ENCODE results near the gene USH2A.

DNA sequence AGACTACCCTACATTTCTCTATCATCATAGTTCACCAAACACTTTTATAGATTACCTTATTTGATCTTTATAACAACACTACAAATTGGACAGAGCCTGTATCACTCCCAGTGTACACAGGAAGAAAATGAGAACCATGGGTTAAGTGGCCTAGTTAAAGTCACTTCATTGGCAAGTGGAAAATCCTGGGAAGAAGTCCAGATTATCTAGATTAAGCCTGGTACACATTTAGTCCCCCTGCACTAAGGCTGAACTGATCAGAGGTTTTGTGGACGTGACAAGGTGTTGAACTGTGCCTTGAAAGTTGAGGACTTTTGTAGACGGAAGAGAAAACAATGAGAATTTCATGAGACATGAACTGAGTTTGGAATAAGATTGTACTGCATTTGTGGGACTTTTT lies 7.5 kb upstream of the USH2A start:
- TF ChIP-seq, protein P1, sequence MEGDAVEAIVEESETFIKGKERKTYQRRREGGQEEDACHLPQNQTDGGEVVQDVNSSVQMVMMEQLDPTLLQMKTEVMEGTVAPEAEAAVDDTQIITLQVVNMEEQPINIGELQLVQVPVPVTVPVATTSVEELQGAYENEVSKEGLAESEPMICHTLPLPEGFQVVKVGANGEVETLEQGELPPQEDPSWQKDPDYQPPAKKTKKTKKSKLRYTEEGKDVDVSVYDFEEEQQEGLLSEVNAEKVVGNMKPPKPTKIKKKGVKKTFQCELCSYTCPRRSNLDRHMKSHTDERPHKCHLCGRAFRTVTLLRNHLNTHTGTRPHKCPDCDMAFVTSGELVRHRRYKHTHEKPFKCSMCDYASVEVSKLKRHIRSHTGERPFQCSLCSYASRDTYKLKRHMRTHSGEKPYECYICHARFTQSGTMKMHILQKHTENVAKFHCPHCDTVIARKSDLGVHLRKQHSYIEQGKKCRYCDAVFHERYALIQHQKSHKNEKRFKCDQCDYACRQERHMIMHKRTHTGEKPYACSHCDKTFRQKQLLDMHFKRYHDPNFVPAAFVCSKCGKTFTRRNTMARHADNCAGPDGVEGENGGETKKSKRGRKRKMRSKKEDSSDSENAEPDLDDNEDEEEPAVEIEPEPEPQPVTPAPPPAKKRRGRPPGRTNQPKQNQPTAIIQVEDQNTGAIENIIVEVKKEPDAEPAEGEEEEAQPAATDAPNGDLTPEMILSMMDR (IDR thresholded peaks at IDR 0.05), result no peak
- TF ChIP-seq EP300 (IDR thresholded peaks at IDR 0.05), result no peak

Measured in gastroesophageal sphincter (tissue), 3 donors.